Activated CD4-positive, alpha-beta T cell treated with anti-CD3 and anti-CD28 coated beads, Interleukin-2, Interleukin-4, amounts not matched to agents 100 ng/mL and 50 ng/mL, durations not matched to agents 16 hours and 8 hours (primary cell): ENCODE results near the gene RASGRP3.

Experiments used
- DNase-seq: peaks from one replicate; pipeline ENCODE4 v3.0.0-alpha.2; 2020; ENCODE audit warnings: low spot score

RASGRP3 gene

GRCh38 chr2:33581872-33582271, 105.4 kb downstream of the RASGRP3 start:
- DNase-seq: no peak

GRCh38 chr2:33583194-33583938, 106.9 kb downstream of the RASGRP3 start:
- peak; percentile 22 for DNase-seq

GRCh38 chr2:33586766-33587165, 110.3 kb downstream of the RASGRP3 start:
- DNase-seq: no peak

GRCh38 chr2:33588232-33588631, 111.8 kb downstream of the RASGRP3 start:
- DNase-seq: no peak

- DNase-seq: no peak
Measured at GRCh38 chr2:33589444-33589843, 113.0 kb downstream of the RASGRP3 start.

- no peak for DNase-seq
Measured at GRCh38 chr2:33595385-33595784, 118.9 kb downstream of the RASGRP3 start.

- no peak for DNase-seq
Measured at GRCh38 chr2:33597026-33597425, 120.6 kb downstream of the RASGRP3 start.

- peak; percentile 64 for DNase-seq
Measured at GRCh38 chr2:33598561-33599174, 122.2 kb downstream of the RASGRP3 start.

- DNase-seq: peak; percentile 99
Measured at GRCh38 chr2:33599175-33599942, 122.9 kb downstream of the RASGRP3 start, which contains the start of gene FAM98A. FAM98A (minus strand) TSS chr2:33599299; CDS start chr2:33599221, 78 bp downstream.

- DNase-seq: no peak
Measured at GRCh38 chr2:33599943-33600192, 123.4 kb downstream of the RASGRP3 start.

- no peak for DNase-seq
Measured at GRCh38 chr2:33602201-33602830, 125.9 kb downstream of the RASGRP3 start.

GRCh38 chr2:33603416-33603815, 127.0 kb downstream of the RASGRP3 start:
- no peak for DNase-seq

GRCh38 chr2:33605056-33605455, 128.6 kb downstream of the RASGRP3 start:
- no peak for DNase-seq

GRCh38 chr2:33606100-33606499, 129.7 kb downstream of the RASGRP3 start:
- no peak for DNase-seq

GRCh38 chr2:33606622-33607021, 130.2 kb downstream of the RASGRP3 start:
- DNase-seq: no peak

GRCh38 chr2:33607251-33607721, 130.8 kb downstream of the RASGRP3 start:
- DNase-seq: no peak

GRCh38 chr2:33607905-33608304, 131.5 kb downstream of the RASGRP3 start:
- no peak for DNase-seq

GRCh38 chr2:33614190-33614589, 137.7 kb downstream of the RASGRP3 start:
- no peak for DNase-seq
